GM21576 (cell line): Measurements from ENCODE around the gene RRAGD.

Experiments
- ATAC-seq: cut with Tn5 transposase; IDR thresholded peaks from one replicate; pipeline ENCODE4 v1.9.1; 2021; ENCODE audit warnings: mild to moderate bottlenecking, moderate library complexity; ENCODE audit not compliant: unreplicated experiment

Gene RRAGD

GRCh38 chr6:89412071-89413005, at the start of gene RRAGD:
Gene RRAGD (minus strand): TSS chr6:89412273. CDS start chr6:89411993, 280 bp downstream.
- peak; percentile 70 for ATAC-seq

GRCh38 chr6:89460713-89461112, 48.6 kb upstream of the RRAGD start:
- no peak for ATAC-seq

- no peak for ATAC-seq
Measured at GRCh38 chr6:89459501-89459900, 47.4 kb upstream of the RRAGD start.

- no peak for ATAC-seq
Measured at GRCh38 chr6:89458704-89459103, 46.6 kb upstream of the RRAGD start.

- ATAC-seq = no peak
Measured at GRCh38 chr6:89454300-89454699, 42.2 kb upstream of the RRAGD start.

- no peak for ATAC-seq
Measured at GRCh38 chr6:89452281-89452680, 40.2 kb upstream of the RRAGD start.

- no peak for ATAC-seq
Measured at GRCh38 chr6:89449193-89449592, 37.1 kb upstream of the RRAGD start.

- ATAC-seq = no peak
Measured at GRCh38 chr6:89443658-89444057, 31.6 kb upstream of the RRAGD start.

- ATAC-seq = no peak
Measured at GRCh38 chr6:89440200-89440599, 28.1 kb upstream of the RRAGD start.

GRCh38 chr6:89439014-89439413, 26.9 kb upstream of the RRAGD start:
- no peak for ATAC-seq

GRCh38 chr6:89438248-89438647, 26.2 kb upstream of the RRAGD start:
- ATAC-seq = no peak

- ATAC-seq = no peak
Measured at GRCh38 chr6:89436226-89436625, 24.2 kb upstream of the RRAGD start.

GRCh38 chr6:89434954-89435353, 22.9 kb upstream of the RRAGD start:
- ATAC-seq = no peak

GRCh38 chr6:89434150-89434499, 22.1 kb upstream of the RRAGD start:
- no peak for ATAC-seq

- ATAC-seq = no peak
Measured at GRCh38 chr6:89433252-89434149, 21.4 kb upstream of the RRAGD start.

GRCh38 chr6:89432875-89433251, 20.8 kb upstream of the RRAGD start, which contains the start of gene ANKRD6:
Gene ANKRD6 (plus strand): TSS chr6:89433152. CDS start chr6:89566977, 133,825 bp downstream.
- peak; percentile 88 for ATAC-seq

- no peak for ATAC-seq
Measured at GRCh38 chr6:89430201-89430962, 18.3 kb upstream of the RRAGD start.

GRCh38 chr6:89416796-89417195, 4.7 kb upstream of the RRAGD start:
- no peak for ATAC-seq

- no peak for ATAC-seq
Measured at GRCh38 chr6:89415185-89415584, 3.1 kb upstream of the RRAGD start.

- ATAC-seq = no peak
Measured at GRCh38 chr6:89414215-89414614, 2.1 kb upstream of the RRAGD start.

GRCh38 chr6:89413006-89413400, 930 bp upstream of the RRAGD start:
- ATAC-seq = no peak
